GM12872 (cell line): ENCODE measurements around the gene MESP1.

Source experiments
- TF ChIP-seq, protein P1 (sequence below): IDR thresholded peaks from 3 replicates; pipeline ENCODE4 v1.5.1; 2011; ENCODE audit warnings: low read depth, mild to moderate bottlenecking, low read length, moderate library complexity; ENCODE audit not compliant: insufficient read depth

The MESP1 gene

DNA sequence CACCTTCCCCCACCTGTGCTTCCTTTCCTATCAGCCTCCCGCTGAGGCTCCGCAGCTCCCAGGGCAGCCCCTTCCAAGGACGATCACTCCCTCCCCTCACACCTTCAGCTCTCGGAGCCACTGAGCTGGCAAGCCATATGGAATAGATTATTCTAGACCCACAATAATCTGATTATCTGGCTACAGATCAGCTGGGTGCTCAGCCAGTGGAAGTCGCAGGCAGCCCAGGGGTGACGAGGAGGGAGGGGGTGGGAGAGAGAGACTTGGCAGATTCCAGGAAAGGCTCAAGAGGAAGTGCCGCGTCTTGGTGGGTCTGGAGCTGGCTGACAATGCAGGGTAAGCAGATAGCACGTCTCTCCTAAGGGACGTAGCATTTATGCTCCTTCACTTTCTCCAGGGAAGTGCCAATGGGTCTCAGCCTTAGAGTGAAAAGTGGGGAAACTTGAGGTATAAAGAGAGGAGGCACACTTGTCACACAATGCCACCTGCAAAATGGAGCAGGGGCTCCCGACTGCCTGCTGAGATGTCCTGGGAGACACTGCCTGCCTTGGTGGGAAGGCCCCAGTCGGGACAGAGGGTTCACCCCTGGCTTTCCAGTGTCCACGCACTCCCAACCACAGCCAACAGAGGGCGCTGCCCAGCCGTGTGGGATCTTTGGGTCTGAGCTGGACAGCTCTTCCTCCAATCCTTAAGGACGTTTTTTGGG, 9.4 kb upstream of the MESP1 start:
- TF ChIP-seq, protein P1, sequence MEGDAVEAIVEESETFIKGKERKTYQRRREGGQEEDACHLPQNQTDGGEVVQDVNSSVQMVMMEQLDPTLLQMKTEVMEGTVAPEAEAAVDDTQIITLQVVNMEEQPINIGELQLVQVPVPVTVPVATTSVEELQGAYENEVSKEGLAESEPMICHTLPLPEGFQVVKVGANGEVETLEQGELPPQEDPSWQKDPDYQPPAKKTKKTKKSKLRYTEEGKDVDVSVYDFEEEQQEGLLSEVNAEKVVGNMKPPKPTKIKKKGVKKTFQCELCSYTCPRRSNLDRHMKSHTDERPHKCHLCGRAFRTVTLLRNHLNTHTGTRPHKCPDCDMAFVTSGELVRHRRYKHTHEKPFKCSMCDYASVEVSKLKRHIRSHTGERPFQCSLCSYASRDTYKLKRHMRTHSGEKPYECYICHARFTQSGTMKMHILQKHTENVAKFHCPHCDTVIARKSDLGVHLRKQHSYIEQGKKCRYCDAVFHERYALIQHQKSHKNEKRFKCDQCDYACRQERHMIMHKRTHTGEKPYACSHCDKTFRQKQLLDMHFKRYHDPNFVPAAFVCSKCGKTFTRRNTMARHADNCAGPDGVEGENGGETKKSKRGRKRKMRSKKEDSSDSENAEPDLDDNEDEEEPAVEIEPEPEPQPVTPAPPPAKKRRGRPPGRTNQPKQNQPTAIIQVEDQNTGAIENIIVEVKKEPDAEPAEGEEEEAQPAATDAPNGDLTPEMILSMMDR: peak; percentile 98

GRCh38 chr15:89759835-89760234, 8.8 kb upstream of the MESP1 start:
- TF ChIP-seq, protein P1: no peak

DNA sequence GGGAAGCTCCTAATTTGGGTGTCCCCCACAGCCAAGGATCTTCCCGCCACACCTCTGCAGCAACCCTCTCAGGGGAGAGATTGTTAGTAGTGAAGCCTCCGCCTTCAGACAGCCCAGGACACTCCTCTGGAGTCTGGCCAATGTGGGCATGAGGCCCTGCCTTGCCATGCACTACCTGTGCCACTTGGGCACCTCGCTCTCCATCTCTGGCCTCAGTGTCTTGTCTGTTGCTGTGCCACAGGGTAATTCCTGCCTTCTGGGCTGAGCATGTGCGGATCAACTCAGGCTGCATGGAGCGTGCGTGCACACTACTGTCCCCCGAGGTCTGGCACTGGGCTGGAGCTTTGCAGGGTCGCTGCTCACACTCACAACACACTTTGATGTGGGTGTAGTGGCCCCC, 7.9 kb upstream of the MESP1 start:
- TF ChIP-seq, protein P1: no peak

GRCh38 chr15:89758283-89758682, 7.2 kb upstream of the MESP1 start:
- TF ChIP-seq, protein P1: no peak

- TF ChIP-seq, protein P1: no peak
These were observed 5.8 kb upstream of the MESP1 start for GRCh38 chr15:89756897-89757296.

GRCh38 chr15:89755701-89756100, 4.7 kb upstream of the MESP1 start:
- TF ChIP-seq, protein P1: no peak

DNA sequence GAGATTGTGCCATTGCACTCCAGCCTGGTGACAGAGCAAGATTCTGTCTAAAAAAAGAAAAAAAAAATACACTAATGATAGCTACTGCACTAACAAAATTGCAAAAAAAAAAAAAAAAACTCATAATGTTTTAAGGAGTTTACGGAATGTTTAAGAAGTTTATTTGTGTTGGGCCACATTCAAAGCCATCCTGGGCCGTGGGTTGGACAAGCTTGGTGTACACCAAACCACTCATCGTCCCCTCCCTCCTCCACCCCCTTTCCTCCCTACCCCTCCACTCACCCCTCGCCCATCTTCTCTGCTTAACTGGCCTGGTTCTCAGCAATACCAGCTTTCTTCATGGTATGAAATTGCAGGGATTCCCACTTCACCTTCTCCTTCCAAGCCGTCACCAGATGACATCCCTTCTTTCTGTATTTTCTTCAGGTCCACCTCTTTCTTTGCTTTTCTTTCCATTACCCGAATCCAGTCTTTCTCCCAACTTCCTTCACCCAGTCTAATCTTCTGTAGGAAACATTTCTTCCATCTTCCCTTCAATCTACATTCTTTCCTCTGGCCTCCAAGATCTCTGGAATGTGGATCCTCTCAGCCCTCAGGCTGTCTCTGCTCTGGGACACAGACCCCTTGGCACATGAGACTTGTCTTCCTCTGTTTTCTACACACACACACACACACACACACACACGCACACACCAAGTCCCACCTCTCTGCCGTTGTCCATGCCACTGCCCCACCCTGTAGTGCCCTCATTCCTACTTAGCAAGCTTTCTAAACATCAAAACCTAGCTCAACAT, 3.5 kb upstream of the MESP1 start:
- TF ChIP-seq, protein P1: no peak
